ENCODE measurements around the gene NKIRAS2.

Gene NKIRAS2

DNA sequence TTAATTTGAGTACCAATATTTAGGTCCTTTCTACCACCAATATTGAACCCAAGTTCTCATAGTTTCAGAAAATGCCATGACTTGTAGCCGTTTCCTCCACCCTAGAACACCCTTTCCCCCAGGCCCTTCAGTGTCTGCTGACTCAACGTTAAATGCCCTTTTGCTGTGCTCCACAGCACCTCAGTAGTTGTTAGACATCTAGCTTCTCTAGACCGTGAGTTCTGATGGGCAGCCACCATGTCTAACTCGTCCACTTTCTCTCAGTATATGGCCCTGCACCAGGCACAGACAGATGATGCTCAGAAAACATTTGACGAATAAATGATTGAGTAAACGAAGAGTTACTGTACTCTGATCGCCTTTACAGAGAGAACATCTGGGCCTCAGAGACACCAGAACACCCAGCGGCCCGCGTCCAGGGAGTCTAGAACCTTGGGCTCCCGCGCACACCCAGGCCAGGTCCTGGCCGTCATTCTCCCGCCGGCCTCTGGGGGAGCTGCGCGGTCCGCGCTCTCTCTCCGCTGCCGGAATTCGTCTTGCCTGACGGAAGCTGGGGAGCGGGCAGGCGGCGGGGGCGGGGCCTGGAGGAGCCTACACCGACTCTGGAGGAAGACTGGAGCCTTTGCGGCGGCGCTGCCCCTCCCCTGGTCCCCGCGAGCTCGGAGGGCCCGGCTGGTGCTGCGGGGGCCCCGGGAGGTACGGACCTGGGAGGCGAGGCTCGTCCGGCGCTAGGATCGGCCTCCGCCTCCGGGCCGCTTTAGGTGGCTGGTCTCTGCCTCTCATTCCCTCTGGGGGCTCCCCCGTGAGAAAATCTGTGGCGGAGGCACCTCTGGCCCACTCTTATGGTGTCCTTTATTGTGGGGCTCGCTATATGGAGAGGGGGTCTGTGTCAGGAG, at the start of gene NKIRAS2:
TSS of gene NKIRAS2 (plus strand) at position 582 of the 896 bp plus-strand sequence. CDS start 1,488 bp downstream, outside the sequence.
- DNase-seq: peak; percentile 94

DNA sequence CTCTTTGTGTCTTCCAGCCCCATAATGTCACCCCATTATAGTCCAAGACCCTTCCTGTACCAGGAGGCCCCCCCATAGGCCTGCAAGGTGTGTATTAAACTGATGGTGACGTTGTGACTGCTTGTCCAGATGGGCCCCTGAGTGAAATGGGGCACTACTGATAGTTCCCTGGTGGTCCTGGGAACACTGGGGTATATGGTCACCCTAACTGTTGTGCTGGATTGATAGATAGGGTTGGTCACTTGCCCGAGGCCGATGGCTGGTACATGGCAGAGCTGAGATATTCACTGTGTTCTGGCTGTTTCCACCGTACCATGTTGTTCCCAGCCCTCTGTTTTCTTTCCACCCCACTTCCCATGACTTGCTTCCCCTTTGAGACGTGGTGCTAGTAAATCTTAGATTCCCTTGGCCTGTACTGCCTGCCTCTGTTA, 49.0 kb upstream of the NKIRAS2 start:
- DNase-seq: no peak

DNA sequence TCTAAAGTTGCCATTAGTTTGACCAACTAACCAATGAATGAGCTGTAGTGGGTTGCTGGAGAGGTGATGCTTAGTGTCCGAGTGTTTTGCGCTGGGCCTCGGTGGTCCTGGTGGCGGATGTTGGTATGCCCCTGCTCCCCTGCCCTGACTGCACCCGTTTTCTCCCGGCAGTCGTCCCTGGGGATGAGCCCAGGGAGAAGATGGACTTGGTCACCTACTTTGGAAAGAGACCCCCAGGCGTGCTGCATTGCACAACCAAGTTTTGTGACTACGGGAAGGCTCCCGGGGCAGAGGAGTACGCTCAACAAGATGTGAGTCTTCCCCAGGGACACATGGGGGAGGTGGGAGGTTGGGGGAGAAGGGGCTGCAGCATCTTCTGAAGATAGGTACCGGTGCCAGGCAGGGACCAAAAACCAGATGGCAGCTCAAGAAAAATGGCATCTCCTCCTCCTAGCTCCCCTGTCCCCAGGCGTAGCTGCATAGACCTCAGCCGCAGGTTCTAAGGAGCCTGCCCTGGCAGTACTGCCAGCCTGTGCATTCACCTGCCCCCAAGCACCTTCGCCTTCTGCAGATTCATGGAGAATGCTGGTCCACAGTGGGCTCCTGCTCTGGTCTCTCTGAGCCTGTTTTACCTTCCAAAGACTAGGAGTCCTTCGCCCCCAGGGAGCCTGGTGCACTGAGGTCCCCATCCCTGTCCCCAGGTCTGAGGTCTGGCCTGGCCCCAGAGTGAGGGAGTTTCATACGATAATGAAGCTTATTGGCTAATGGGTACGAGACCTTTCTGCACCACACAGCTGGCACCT, 48.0 kb upstream of the NKIRAS2 start:
- no peak for DNase-seq

DNA sequence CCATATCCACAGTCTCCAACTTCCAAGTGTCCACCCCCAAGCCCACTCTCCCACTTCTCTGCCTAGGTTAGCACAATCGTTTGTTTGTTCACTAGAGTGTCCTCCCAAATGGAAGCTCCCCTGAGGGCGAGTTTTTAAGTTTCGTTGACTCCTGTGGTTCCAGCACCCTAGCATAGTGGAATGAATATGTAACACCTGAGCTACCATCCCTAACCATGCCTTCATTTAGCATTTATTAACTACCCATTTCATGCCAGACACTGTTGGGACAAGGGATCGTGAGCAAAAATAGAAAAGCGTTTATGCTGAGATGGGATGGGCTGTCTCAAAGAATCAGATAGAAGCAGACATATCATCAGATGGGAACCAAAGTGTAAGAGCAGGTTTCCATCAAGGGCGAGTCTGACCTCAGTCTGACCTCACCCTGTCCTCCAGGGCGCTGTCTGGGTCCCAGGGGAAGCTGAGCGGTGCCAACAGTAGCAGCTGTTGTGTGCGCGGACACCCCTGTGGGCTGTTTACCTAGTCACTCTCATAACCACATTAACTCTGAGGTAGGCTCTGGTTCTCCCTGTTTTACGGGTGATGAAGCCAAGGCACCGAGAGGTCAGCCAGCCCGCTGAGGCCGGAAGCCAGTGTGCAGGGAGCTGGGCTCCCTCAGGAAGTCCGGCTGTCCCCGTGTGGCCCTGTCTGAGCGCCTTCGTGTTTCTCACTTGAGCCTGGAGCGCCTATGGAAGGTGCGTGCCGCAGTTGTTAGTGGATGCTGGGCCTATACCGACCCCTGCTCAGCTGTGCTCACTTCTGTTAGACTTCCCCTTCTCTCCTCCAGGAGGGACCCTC, 47.1 kb upstream of the NKIRAS2 start:
- DNase-seq: no peak

DNA sequence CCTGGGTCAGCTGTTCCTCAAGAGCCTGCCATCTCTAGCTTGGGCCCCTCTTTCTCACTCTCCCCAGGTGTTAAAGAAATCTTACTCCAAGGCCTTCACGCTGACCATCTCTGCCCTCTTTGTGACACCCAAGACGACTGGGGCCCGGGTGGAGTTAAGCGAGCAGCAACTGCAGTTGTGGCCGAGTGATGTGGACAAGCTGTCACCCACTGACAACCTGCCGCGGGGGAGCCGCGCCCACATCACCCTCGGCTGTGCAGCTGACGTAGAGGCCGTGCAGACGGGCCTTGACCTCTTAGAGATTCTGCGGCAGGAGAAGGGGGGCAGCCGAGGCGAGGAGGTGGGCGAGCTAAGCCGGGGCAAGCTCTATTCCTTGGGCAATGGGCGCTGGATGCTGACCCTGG, 46.5 kb upstream of the NKIRAS2 start:
- DNase-seq: no peak

DNA sequence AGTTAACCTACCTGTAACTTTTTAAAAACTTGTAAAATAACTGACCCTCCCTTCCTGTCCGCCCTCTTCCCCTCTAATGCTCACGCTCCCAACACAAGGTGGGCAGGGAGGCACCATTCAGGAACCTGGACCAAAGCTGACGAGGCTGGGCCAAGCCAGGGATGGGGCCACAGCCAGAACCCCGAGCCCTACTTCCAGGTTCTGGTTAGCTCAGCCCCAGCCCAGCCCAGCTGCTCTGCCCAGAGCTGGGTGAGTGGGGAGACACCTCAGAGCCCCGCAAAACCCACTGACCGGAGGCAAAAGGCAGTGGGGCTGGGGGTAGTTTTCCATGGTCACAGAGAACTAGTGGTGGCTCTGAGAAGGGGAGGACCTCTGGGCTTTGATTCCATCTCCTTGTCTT, 45.9 kb upstream of the NKIRAS2 start:
- DNase-seq: no peak

DNA sequence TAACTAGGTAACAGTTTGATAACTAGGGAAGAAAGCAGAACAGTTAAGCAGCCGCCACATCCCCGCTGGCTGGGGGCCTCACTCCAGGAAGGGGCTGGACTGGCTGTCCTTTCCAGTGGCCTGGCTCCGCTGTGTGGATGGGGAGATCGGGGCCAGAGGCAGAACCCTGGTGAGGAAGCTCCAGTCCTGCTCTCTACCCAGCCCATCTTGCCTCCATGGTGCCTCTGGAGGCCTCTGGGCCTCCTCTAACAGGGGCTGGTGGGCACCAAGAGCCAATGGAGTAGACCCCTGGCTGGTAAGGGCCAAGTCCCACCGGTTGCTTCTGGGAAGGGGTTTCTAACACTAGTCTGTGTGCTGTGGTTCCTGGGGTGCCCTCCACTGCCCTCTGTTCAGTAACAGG, 45.2 kb upstream of the NKIRAS2 start:
- DNase-seq: no peak

DNA sequence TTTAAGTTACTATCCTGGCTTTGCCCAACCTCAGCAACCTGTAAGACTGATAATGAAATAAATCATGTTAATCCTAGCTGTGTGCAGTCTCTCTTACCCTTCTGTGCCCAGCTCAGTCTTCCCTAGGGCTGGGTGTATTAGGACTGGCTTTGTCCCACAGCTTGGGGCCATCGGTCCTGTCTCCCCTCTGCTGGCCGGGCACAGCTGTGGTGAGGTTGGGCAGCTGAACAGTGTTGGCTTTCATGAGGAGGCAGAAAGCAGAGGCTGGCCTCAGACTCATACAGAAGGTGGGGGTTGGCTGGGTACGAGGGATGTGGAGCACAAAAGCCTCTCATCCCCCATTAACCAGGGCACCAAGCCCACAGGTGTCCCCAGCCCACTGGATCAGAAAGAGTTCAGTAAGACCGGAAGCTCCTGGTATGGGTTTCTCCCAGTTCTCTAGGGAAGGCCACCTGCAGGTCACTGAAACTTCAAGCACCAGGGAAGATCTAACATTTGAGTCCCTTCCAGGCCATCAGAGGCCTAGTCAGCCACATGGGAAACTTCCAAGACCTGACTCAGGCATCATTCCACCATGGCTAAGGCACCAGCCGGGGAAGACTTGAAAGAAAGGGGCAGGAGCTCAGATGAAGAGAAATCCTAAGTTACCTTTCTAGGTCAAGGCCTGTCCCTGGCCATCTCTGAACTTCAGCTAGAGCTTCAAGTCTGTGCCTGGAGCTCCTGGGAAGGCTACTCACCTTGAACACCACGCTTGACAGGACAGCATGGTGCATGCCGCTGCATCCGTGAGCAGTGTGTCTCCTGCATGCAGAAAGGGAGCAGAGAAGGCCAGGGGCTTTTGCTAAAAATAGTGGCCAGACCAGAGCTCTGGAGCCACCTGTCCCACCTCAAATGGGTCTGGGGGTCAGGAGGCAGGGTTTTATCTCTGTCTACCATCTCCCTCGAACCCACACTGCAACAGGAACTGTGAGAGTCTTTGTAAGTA, 44.5 kb upstream of the NKIRAS2 start:
- DNase-seq: no peak

DNA sequence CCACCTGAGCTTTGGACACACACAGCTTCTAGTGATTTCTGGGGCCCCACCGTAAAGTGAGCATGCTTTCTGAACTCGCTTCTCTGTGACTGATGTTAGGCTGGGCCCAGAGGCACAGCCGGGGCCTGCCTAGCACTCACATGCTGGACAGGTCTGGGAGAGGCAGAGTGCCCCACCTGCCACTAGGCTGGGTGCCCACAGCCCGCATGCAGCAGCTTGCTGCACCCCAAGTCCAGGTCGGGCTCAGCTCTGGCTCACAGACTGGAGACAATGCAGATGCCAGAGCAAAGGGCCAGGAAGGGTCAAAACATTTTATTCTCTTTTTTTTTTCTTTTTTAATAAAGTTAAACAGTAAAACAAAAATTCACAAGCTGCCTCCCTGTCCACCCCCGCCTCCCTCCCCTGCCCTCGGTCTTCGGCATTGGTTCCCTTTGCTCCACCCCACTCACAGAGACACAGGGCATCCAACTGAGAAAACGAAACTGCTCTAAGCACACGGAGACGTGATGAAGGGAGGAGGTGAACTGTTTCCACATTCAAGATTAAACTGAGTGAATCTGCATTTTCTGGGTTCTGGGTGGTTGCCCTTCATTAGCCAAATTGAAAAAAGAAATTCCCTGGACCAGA, 43.6 kb upstream of the NKIRAS2 start:
- DNase-seq: no peak

DNA sequence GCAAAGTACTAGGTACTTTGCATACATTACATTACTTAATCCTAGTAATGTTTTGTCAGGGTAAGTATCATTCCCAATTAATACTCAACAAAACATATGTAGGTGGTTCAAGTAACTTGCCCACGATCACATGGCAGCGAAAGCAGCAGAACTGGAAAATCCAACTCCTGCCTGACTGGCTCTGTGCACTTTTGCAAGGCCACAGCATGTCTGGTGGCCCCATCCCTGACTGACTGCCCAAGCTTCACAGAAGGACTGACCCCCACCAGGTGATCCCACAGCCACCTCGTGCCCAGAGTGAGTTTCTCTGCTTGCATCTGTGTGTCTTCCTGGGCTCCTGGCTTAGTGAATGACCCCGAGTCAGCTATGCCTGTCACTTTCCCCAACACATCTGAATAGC, 41.9 kb upstream of the NKIRAS2 start:
- DNase-seq: no peak

DNA sequence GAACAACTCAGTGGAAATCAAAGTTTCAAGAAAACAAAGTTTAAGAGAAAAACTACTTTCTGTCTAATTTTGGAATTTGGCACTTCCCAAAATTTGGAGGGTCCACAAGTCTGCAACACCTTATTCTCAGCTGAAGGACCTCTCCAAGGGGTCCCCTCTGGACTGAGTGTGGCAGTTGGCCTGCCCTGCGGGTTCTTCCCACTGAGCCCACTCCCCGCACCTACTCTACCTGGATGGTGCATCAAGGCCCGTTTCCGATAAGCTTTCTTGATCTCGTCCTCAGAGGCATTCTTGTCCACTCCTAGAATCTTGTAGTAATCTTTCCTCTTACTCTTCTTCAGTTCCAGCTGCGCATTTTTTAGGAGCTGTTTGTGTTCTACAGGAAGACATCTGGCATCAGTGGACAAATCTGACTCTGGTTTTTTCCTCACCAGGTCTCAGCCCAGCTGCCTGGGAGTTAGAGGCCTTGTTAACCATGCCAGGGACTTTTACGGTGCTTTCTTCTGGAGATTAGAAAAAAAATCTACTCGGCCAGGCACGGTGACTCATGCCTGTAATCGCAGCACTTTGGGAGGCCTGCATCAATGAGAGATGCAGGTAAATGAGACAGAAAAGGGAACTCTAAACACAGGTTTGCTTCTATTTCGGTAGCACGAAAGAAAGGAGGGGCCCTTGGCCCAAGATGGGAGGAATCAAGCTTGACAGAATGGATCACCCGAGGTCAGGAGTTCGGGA, 37.7 kb upstream of the NKIRAS2 start:
- no peak for DNase-seq

DNA sequence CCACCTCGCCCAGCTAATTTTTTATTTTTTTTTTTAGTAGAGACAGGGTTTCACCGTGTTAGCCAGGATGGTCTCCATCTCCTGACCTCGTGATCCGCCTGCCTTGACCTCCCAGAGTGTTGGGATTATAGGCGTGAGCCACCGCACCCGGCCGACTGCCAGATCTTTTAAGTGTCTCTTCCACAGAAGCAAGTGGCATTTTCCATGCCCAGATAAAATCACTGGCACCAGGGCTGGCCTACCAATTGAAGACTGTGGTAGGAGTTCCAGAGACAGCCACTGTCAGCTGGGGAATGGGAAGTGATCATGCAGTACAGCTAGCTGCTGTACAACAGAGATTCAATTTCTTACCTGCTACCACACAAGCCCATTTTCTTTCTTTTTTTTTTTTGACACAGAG, 35.4 kb upstream of the NKIRAS2 start:
- DNase-seq: no peak

DNA sequence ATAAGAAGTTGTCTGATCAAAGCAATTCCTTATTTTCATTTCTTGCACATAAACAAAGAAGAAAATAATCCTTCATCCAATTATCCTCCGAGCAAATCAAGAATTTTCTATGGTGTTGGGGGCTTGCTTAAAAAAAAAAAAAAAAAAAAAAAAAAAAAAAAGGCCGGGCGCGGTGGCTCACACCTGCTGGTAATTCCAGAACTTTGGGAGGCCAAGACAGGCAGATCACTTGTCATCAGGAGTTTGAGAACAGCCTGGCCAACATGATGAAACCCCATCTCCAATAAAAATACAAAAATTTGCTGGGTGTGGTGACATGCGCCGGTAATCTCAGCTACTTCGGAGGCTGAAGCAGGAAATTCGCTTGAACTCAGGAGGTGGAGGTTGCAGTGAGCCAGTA, 34.0 kb upstream of the NKIRAS2 start:
- no peak for DNase-seq

DNA sequence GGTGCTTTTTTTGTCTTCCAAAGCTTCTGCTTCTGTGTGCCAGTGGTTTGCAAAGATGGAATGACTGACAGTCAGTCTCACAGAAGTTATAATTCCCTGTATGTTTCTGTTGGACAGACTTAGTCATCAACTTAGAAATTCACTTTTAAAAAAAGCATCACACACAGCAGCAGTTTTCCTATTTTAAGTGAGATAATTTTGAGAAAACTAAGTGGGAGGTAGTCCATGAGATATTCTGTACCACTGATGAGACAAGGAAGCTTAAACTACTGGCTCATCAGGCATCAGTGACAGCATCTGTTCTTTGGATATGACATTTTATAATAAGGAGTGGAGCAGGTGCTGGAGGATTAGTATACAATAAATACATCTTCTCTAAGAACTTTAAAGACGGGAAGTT, 33.3 kb upstream of the NKIRAS2 start:
- no peak for DNase-seq

DNA sequence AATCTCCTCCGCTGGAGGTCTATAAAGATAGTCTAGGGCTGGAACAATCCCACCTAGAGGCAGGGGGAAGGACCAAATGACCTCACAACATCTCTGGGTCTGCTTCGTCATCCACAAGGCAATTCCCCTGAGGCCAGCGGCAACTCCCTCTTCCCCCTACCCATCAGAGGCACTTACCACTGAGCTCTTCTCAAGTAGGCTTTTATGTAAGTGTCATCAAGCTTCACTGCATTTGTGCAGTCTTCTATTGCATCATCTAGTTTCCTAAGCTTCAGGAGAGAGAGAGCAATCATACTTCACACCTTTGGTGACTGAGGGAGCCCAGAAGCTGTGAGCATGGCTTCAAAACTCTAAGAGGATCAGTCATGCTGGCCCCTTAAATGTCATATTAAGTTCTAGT, 32.2 kb upstream of the NKIRAS2 start:
- DNase-seq: no peak

DNA sequence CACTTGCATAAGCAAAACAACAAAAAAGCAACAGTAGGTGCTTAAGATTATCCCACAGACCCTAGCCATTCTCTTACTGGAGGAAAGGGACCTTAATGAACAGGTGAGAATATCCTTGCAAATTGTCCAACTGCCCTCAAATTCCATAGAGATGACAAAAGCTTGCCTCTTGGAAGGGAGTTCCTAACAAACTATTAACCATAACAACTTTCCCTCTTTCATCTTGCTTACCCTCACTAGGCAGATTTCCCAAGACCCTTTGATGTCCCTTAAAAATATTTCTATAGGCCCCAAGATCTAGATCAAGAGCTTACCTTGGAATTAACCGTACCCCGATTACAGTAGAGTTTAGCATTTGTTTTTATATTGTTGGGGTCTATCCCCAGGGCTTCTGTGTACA, 31.5 kb upstream of the NKIRAS2 start:
- no peak for DNase-seq

DNA sequence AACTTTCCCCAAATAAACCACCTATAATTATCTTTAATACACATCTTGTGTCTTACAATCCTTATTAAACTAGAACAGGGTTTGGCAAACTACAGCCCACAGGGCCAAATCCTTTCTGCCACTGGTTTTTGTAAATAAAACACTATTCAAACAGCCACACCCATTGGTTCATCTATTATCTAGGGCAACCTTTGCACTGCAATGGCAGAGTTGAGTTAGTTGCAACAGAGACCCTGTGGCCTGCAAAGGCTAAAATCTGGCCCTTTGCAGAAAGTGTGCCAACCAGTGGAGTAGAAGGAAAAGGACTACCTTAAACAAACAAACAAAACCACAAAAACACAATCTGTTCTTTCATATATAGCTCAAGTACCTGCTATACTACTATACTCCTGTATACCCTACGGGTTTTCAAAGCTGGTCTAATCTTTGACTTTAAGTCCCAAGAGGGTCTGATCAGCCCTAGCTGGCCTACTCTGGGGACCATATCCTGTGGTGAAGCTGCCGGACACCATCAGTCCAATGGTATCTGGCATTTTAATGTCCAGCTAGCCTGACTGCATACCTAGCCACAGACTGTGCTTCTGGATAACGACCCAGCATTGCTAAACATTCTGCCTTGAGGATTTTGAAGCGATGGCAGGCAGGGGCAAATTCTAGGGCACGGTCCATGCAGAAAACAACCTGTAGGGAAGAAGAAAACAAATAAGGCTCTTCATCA, 30.0 kb upstream of the NKIRAS2 start:
- no peak for DNase-seq

DNA sequence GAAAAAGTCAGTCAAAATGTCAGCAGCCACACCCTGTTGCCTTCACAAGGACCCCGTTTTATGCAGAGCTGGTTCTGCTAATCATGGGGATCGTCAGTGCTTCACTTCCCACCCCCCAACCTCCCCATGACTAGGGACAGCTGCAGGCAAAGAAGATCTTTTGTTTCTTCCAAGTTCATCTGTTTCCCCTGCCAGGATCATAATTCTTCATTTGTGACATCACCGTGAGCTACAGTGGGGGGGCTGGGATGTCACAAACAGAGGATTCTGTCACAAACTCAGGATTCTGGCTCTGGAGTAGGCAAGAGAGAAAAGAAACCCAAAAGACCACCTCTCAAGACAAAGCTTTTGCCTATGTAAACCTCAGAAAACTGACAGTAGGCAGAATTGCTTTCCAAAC, 27.3 kb upstream of the NKIRAS2 start:
- DNase-seq: no peak

DNA sequence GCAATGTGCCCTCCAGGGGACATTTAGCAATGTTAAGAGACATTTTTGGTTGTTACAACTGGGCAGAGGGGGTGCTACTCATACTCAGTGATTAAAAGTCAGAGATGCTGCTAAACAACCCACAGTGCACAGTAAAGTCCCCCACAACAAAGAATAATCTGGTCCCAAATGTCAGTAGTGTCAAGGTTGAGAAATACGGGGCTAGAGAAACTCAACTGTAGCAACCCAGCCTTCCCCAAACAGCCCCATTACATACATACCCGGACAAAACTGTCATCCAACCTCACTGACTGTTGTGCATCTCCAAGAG, 23.1 kb upstream of the NKIRAS2 start:
- no peak for DNase-seq

DNA sequence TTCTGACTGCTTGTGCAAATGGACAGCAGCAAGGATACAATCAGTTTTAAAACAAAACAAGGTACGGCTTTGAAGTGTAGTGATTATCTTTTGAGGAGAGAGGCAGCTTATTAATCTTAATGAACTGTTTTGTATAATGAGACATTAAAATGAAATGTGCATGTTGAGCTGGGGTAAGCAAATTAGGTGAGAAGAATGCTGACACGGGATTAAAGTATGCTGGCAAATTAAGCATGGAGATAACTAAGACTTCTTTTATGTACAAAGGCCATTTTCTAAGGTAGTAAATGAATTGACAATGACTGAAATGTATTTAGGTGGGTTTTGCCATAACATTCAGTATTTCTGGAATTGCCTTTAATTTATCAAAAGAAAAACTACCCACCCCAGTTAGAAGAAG, 21.4 kb upstream of the NKIRAS2 start:
- no peak for DNase-seq
